GM23338 (cell line): ENCODE data around the gene XG.

Source experiments
- CTCF ChIP-seq, 2 experiments: fragments of 200-600 bp in 1 of 2; sonication (generic) in 1 of 2; conservative IDR thresholded peaks; 2 replicates each; pipeline versions ENCODE4 v1.5.1 to v1.6.1; 2016 to 2017; ENCODE audit warnings: antibody characterized with exemption in 2 of 2, low read depth in 2 of 2, mild to moderate bottlenecking in 2 of 2, moderate library complexity in 1 of 2
- EZH2phosphoT487 ChIP-seq: fragments of 200-600 bp; sonication (generic); IDR thresholded peaks from one replicate; pipeline ENCODE4 v1.8.1; 2018; ENCODE audit warnings: antibody characterized with exemption; ENCODE audit not compliant: unreplicated experiment
- REST ChIP-seq: IDR thresholded peaks from one replicate; pipeline ENCODE4 v1.6.1; 2018; ENCODE audit warnings: antibody characterized with exemption; ENCODE audit not compliant: unreplicated experiment

GRCh38 chrX:2712428-2712827 lies 39.4 kb upstream of the XG start:
- no peak for TF ChIP-seq CTCF (conservative IDR thresholded peaks at IDR 0.05; ENCODE audit: low read depth in 2 of 2)
- TF ChIP-seq EZH2phosphoT487, result no peak
- TF ChIP-seq REST, result no peak
